Islet of Langerhans (tissue), 1 donor: ENCODE measurements around the gene SV2B.
A peak's percentile ranks its signal among the peaks of the same experiment; 100 is the strongest.

Source experiments
- FAIRE-seq: peaks from one replicate; lab custom pipeline; 2011; peaks lifted over from hg19 to GRCh38; lab: Jason Lieb, UNC

SV2B gene

DNA sequence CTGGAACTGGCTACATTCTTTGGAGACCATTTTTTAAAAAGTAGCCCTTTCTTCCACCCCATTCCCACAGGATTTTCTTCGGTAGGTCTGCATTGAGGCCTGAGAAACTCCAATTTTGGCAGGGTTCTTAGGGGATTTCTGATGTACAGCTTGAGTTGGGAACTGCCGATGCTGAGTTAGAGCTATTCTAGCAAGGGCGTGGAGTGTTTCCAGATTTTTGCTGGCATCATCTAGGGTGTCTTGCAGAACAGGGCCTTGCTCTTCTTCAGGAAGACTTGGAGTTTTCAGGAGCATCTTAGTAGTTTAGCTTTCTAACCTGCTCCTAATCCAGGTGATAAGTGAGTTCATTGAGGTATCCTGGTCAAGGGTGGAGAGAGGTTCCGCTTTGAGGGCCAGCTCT is 41.0 kb downstream of the SV2B start:
- FAIRE-seq, result no peak

DNA sequence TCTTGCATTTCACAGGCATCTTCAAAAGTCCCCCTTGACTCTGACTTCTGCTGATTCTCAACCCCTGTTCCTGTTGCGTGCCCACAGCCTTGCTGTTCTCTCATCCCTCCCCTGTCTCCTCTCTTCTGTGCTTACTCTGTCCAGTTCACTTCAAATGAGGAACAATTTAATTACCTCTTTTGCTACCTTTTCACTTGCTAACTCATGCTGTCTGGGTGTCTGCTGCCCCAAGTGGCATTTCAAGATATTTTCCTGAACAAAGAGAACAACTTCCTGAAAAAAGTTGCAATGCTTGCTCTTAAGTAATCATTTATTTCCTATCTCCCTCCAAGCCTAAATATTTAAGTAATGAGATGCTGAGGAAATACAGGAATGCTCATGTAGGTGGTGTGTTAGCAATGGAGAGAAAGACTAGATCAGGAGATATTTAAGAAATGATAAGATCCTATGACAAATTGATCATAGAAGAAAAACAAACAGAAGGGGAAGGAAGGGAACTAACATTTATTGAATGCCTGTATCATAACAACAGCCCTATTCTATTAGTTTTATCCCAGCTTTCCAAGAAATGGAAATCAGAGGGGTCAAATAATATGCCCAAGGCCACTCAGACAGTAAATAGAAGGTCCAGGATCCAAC is 42.2 kb downstream of the SV2B start:
- peak; percentile 5 for FAIRE-seq

DNA sequence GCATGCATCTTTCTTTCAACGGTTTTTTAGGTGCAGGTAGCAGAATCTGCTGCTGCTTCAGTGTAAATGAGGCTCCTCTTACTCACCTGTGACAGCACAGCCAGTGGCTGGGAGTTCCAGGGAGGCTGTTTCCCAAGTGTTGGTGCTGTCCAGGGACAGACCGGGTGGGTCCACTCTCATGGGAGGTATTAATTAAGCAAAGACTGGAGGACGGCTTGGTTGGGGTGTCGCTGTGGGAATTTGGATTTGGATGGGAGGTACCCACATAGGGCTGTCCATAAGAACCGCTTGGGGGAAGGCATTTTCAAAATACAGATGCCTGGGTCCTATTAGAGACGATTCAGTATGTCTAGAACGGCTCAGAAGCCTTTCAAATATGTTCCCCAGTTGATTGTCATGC is 42.9 kb downstream of the SV2B start:
- no peak for FAIRE-seq

DNA sequence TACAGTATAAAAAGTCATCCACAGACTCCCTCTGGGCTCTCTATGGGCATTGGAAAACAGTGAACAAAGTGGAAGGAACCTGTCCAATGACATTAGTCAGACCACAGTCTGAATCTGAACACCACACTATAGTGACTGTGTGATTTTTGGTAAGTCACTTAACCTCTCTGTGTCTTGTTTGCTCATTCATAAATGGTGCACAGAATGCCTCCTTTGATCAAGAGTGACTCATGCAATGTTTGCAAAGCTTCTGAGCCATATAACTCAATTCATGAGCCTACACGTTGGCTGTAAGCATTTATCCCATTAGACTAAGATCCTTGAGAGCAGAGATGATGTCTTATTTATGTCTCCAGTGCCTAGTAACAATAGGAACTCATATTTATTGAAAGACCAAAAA is 46.7 kb downstream of the SV2B start:
- no peak for FAIRE-seq

DNA sequence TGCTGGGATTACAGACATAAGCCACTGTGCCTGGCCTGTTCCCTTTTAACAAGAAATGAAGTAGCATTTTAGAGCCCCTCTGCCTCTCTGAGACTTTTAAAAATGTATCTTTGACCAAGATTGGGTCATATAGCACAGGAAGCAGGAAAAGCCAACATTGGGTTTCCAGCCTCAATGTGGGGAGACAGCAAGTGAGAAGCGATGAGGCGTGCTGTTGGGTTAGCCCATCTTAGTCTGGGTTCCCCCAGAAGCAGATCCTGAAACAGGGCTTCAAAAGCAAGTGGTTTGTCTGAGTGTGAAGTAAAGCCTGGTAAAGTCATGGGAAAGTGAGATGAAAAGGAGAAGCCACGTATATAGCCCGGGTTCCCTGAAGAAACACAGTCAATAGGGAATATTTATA is 48.2 kb downstream of the SV2B start:
- no peak for FAIRE-seq

DNA sequence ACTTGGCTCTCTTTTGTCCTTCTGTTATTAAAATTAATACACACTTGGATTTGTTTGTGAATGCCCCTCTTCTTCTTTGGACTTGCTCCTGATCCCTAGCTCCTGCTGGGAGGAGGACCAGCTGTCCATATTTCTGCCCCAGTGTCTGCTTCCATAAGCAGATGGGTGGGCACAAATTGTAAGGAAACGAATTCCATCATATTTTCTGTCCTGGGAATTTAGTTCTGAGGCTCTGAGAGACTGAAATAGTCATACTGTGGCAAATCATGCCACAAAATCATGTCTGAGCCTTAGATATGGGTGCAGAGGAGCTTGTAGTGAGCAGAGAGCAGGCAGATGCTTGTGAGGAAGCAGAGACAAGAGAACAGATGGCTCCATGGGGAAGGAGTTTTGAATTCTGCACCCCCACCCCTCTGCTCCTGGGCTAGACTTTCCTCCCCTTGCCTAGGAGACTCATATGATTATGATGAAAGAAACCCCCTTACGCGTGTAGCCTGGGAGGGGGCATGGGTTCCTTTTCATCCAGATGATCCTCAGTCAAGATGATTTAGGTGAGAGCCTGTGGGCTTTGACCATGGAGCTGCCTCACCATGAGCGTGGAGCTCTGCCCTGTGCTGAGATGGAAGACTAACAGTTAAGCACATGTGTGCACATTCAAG is 50.6 kb downstream of the SV2B start:
- no peak for FAIRE-seq

DNA sequence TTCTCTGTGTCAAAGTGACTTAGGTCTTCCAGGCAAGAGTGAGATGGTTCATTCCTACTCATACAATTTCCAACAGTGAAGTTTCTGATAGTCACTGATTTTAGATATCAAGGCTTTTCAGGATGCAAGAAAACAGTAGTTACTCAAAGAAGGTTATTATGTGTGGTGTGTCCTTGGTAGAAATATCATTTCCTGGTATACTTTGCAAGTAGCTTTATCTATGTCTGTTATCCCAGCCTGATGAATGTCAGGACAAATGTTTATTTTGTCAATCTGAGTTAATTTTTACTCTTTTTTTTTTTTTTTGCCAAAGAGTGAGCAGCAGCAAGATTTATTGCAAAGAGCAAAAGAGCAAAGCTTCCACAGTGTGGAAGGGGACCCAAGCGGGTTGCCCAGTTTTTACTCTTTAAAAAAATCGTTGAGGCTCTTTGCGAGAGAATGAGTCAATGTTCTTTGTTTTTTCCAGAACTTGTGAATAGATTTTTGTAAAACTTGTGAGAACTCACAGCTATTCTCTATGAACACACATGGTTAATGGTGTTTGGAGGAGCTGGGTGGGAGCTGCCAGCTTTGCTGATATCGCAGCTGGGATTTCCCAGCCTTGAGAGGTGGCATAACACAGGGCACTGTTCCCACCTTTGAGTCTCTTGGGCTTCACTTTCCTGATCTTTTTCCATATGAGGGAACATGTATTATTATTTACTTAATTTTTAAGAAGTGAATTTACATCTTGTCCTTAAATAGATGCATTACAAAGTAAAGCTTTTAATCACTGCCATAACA is 51.9 kb downstream of the SV2B start:
- no peak for FAIRE-seq

DNA sequence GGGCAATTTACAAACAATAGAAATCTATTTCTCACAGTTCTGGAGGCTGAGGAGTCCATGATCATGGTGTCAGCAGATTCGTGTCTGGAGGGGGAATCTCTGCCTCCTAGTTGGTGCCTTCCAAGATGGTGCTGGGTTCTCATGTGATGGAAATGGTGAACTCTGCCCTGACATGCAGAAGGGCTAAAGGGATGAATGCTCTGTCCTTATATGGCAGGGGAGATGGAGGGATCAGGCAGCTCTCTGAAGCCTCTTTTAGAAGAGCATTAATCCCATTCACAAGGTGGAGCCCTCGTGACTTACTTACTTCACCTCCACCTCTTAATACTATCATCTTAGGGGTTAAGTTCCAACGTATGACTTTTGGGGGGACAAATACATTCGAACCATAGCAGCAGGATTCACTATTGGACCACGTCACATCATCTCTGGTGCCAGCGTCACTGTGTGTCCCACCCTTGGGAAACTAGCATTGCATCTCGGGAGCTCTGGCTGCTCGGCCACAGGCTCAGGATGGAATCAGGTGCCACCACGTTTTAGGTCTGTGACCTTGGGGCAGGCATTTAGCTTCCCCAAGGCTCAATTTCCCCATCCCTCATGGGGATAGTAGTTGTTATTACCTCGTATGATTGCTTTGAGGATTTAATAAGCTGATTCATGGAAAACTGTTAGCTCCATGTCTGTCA is 53.0 kb downstream of the SV2B start:
- FAIRE-seq, result no peak

DNA sequence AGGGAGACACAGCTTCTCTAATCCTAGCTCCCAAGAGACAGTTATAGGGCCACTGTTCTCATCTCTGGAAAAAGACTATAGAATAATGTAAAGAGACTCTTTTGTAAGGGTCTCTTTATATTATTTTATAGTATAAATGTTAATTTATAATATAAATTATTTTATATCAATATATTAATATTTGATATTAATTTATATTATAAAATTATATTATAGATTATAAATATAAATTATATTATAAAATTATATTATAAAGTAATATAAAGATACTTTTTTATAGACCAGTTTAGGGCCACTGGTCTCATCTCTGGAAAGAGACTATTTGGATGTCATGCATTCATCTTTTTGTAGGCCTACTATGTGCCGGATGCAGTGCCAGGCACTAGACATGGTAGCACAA is 53.9 kb downstream of the SV2B start:
- FAIRE-seq, result no peak

DNA sequence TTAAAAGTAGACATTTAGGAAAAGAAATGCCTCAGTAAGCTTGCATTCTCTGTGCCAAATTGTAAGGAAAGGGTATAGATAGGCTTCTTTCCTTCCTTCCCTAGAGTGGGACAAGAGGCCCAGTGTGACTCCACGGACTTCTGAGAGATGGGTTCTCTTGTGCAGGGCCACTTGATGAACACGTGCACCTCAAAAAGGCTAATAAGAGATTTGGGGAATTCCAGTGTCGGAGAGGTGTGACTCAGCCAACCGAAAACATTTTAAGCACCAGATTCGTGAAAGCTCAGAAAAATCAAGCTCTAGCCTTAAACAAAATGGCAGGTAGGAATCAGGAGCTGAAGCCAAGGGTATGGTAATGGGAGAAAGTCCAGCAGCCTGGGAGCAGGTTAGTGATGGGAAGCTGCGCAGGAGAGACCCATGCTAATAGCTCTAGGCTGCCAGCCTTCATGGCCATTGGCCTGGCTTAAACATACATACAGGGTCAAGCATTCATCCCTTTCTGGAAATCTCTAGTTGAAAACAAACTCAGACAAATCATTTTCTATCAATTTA is 56.2 kb downstream of the SV2B start:
- no peak for FAIRE-seq

DNA sequence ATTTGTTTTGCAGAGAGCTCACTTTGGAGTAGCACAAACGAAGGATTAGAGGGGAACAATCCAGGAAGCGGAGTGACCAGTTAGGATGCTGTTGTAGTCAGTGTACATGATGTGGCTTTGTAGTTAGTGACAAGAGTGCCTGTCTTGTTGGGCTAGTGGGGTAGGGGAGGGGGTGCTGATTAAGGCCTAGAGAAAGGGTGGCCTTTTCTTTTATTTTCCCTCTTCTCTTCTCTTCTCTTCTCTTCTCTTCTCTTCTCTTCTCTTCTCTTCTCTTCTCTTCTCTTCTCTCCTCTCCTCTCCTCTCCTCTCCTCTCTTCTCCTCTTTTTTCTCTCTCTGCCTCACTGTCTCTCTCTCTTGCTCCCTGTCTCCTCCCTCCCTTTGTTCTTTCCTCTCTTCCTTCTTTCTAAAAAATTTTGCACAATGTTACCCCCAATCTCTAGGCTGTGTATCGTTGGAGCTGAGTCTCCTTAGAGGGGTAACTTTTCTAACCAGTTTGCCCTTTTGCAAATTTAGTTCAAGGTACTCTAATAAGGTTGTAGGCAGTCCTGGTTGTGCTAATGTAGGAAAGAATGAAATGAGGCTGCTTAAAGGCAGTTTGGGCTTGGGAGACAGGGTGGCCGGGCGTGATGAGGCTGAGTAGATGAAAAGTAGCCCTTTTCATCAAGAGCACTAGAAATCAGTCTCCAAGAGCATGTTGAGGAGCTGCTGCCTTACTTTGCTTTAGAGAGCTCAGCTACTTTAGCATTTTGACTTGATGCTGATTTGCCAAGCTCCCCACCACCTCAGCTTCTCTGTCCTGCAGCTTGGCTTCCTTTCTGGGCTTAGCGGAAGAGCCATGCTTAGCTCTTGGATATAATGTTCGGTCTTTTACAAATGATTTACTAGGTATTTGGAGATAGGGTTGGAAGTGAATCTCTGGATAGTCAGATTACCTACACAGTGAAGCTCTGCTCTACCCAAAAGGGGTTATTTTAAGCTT is 58.6 kb downstream of the SV2B start:
- no peak for FAIRE-seq

DNA sequence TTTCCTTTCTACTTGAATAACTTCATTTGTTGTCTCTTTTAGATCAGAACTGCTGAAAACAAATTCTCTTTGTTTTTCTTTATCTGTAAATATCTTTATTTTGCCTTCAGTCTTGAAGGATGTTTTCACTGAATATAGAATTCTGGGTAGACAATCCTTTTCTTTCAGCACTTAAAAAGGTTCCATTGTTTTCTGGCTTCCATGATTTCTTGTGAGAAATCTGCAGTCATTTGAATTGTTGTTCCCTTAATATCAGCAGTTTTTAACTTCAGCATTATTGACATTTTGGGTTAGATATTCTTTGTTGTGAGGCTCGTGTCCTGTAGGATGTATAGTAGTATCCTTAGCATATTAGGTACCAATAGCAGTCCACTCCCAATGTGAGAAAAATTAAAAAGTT is 65.8 kb downstream of the SV2B start:
- FAIRE-seq, result no peak

DNA sequence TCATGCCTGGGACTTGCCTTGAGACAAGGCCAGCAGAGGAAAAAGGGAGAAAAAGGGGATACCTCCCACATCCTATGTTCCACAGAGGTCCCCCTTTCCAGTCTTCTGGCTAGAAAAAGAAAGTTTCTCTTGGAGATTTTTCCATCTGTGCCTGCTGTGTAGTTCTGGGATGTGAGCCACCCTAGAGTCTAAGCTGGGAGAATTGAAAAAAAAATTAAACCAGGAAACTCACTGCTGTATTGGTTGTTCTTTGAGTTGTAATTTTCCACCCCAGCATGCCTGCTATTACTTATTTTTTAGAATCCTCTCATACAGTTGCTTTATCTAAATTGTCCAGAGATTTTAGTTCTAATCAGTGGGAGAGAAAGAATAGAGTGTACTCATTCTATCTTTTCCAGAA is 68.4 kb downstream of the SV2B start:
- FAIRE-seq, result no peak

DNA sequence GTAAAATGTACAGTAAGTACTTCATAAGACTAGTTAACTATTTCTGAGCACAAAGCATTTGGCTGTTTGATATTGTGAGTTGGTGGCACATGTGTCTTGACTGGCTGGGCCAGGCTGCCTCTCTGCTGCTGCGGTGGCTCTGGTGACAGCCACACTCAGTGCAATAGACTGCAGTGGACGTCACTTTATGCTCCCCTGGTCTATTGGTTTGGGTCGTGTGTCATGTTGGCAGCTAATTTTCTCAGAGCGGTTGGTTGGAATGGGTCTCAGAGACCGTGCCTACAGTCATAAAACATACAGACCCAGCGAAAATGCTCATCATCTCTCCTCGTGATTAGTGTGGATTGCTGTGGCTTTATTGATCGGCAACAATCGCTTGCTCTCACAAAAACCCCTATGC is 71.3 kb downstream of the SV2B start:
- FAIRE-seq, result no peak

DNA sequence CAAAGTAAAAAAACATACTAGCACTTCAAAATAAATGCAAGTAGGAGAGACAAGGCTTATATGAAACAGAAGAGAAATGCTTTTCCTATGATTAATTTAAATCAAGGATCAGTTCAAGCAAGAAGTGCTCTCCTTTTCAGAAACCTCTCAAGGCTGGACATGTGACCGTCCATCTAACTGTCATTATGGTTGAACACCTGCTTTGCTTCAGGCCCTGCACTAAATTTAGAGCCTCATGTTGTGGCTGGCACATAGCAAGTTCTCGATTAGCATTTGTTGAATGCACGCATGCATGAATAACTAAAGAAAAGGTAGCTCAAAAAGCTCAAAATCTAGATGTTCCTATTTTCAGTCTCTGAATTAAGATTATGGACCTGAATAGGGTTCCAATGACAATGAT is 82.0 kb downstream of the SV2B start:
- no peak for FAIRE-seq

DNA sequence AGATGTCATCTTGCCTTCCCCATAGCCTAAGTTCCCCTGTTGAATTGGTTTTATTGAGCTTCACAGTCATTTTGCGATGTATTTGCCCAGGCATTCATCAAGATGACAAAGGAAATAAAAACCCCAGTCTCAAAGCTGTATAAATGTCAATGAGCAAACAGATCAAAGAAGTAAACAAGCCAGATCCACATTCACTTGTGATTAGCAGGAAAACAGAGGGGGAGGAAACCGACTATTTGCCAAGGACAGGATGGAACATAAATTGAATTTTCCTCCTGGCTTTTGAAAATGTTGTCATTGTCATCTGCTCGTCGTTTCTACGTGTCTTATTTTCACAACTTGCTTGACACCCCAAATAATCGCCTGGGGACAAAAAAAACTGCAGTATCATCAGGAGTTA is 83.5 kb downstream of the SV2B start:
- no peak for FAIRE-seq

DNA sequence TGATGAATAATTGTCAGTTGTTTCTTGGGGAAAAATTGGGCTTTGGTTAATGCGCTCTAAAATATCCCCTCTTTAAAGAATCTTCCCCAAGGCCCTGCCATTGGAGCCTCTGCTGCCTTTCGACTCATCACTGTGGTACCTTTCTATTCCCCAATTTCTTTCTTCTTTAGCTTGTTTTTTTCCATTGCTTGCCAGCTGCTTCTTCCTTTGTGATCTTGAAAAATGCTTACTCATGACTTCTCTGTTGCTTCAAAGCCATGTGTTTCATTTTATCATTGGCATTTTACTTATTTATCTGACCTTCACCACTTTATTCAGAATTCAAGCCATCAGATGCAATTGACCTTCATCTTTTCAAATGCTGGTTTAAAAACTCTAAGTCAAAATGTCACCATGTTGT is 84.4 kb downstream of the SV2B start:
- FAIRE-seq, result no peak

DNA sequence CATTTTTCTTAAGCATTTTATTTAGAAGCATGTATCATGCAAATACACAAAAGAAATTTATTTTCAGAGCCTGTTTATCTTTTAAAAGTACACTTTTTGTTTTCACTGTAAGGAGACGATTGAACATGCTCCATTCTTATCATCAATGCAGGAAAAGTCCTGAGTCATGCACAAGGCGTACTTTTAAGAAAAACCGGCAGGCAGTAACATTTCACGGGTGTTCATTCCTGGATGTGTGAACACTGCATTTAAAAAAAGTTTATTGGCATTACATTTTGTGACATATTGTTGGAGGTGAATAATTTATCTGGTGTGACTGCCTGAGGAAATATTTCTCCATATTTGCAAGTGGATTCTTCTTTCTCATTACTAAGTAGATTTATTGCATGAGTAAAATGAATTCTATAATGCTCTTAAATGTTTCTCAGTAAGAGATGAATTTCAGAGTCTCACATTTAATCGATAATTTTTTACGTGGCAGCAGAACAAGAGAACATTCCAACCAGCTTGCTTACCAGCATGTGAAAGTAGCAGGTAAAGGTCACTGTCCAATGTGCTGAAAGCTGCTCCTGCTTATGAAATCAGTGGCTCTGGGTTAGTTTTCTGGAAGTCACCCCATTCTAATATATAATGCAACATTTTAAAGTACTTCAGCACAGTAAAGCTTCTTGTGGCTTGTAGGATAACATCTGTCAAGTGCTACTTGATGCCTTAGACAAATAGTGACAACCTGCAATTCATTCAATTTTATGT is 87.0 kb downstream of the SV2B start:
- no peak for FAIRE-seq

DNA sequence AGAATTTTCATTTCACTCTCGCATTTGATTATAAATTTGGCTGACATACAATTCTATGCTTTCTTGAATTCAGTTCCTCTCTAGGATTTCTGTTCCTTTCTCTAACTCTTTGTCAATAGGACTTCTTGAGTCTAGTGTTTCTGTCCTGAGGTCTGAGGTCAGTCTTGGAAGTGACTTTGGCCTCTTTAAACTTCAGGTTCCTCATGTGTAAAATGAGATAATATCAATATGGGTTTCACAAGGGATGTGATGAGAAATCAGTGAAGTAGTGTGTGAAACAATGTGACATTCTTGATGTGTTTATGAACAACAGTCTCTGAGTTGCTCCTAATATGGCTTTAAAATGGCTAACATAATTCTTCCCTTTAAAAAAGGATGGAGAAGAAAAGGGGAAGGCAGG is 92.2 kb downstream of the SV2B start:
- no peak for FAIRE-seq

DNA sequence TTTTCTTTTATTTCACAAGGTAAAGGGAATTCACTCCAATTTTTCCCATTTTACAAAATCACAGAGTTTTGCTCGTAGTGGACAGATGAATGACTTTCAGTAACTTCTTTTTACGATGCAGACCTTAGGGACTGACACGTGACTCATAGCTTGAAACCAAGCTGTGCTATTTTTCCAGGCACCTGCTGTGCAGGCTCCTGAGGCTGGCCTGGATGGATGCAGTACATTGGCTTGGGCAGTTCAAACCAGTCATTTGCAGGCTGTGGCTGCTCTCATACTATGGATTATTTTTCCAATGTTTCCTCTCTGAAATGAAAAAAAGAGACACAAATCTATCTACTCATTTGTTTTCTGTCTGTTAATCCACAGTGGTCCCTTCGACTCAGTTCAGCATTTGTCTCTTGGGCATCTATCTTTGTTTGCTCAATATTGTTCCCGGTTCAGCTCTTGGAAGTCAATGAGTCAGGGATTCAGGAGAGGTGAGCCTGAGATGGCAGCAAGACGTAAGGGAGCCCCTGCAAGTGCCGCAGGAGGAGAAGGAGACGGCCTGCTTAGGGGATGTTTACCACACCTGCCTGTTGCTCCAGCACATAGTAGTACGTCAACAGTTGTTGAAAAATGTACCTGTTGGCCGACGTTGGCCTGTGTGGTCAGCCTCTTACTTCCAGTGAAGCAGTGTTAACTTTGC is 92.8 kb downstream of the SV2B start:
- FAIRE-seq, result no peak
